ENCODE measurements around the gene SRGAP3. TPM values are rescaled to one million over a fixed set of nuclear protein-coding genes. Genes with fewer than 3 reads are reported as not detected.

Gene SRGAP3
- total and polyA plus RNA-seq, 5 donors = 1.4 to 7.9 (median 2.7) TPM

- Histone ChIP-seq H3K9me3 (ENCODE audit: control insufficient read depth, low read length) (no peaks in the 10 kb centered on the region), H3K4me3 (ENCODE audit: low read length) (no peak overlapping the region), H3K4me1 (ENCODE audit: control insufficient read depth, insufficient read depth, low read length) (no peaks in the 10 kb centered on the region), H3K27me3 (ENCODE audit: control insufficient read depth, insufficient read depth) (no peaks in the 10 kb centered on the region), H3K27ac (ENCODE audit: low read length) (no peak overlapping the region)
- intact Hi-C loops (cut with DNase I) = no loop called here
- ATAC-seq (no peak), DNase-seq (no peak)
- WGBS = 85% methylated on average over 1 of the region's 1 CpG
Observed at GRCh38 chr3:9239680-9240079, 9.8 kb downstream of the SRGAP3 start.

- intact Hi-C loops (cut with DNase I) = no loop called here
- Histone ChIP-seq H3K4me1 (ENCODE audit: control insufficient read depth, insufficient read depth, low read length) (no peaks in the 10 kb centered on the region), H3K27ac (ENCODE audit: low read length) (no peak overlapping the region), H3K9me3 (ENCODE audit: control insufficient read depth, low read length) (no peaks in the 10 kb centered on the region), H3K4me3 (ENCODE audit: low read length) (no peak overlapping the region), H3K27me3 (ENCODE audit: control insufficient read depth, insufficient read depth) (no peaks in the 10 kb centered on the region)
- WGBS = 85% methylated on average over 4 of the region's 4 CpGs
- DNase-seq (no peak), ATAC-seq (no peak)
Observed at GRCh38 chr3:9238721-9239295, 10.6 kb downstream of the SRGAP3 start.

GRCh38 chr3:9238276-9238675 lies 11.2 kb downstream of the SRGAP3 start:
- H3K9me3 ChIP-seq (ENCODE audit: control insufficient read depth, low read length) = no peaks in the 10 kb centered on the region
- WGBS = 78% methylated on average over 5 of the region's 5 CpGs
- H3K27ac ChIP-seq (ENCODE audit: low read length) = no peak overlapping the region
- H3K27me3 ChIP-seq (ENCODE audit: control insufficient read depth, insufficient read depth) = no peaks in the 10 kb centered on the region
- DNase-seq (no peak), ATAC-seq (no peak)
- intact Hi-C loops (cut with DNase I) = no loop called here
- no peak overlapping the region for H3K4me3 ChIP-seq (ENCODE audit: low read length)
- no peaks in the 10 kb centered on the region for H3K4me1 ChIP-seq (ENCODE audit: control insufficient read depth, insufficient read depth, low read length)

GRCh38 chr3:9233814-9234600 lies 15.4 kb downstream of the SRGAP3 start:
- no peak overlapping the region for H3K4me3 ChIP-seq (ENCODE audit: low read length)

GRCh38 chr3:9233101-9233500 lies 16.3 kb downstream of the SRGAP3 start:
- intact Hi-C loops (cut with DNase I) = no loop called here
- H3K9me3 ChIP-seq (ENCODE audit: control insufficient read depth, low read length) = no peaks in the 10 kb centered on the region
- H3K27ac ChIP-seq (ENCODE audit: low read length) = no peak overlapping the region
- no peak for ATAC-seq
- 80% methylated on average over 4 of the region's 4 CpGs for WGBS
- no peak overlapping the region for H3K4me3 ChIP-seq (ENCODE audit: low read length)
- no peaks in the 10 kb centered on the region for H3K27me3 ChIP-seq (ENCODE audit: control insufficient read depth, insufficient read depth)
- H3K4me1 ChIP-seq (ENCODE audit: control insufficient read depth, insufficient read depth, low read length) = no peaks in the 10 kb centered on the region
- no peak for DNase-seq

More at GRCh38 chr3:9233814-9234600, 15.4 kb downstream of the SRGAP3 start:
- WGBS = 78% methylated on average over 8 of the region's 8 CpGs
- DNase-seq (no peak), ATAC-seq (no peak)
- Histone ChIP-seq H3K4me1 (ENCODE audit: control insufficient read depth, insufficient read depth, low read length) (no peaks in the 10 kb centered on the region), H3K27me3 (ENCODE audit: control insufficient read depth, insufficient read depth) (no peaks in the 10 kb centered on the region), H3K27ac (ENCODE audit: low read length) (no peak overlapping the region), H3K9me3 (ENCODE audit: control insufficient read depth, low read length) (no peaks in the 10 kb centered on the region)
- intact Hi-C loops (cut with DNase I) = no loop called here

- WGBS = 83% methylated on average over 7 of the region's 7 CpGs
Observed at GRCh38 chr3:9231937-9232336, 17.5 kb downstream of the SRGAP3 start.

GRCh38 chr3:9231471-9231870 lies 18.0 kb downstream of the SRGAP3 start:
- H3K4me3 ChIP-seq (ENCODE audit: low read length) = no peak overlapping the region
- ATAC-seq (no peak), DNase-seq (no peak)
- no peaks in the 10 kb centered on the region for H3K27me3 ChIP-seq (ENCODE audit: control insufficient read depth, insufficient read depth)
- WGBS = 62% methylated on average over 4 of the region's 4 CpGs
- no peaks in the 10 kb centered on the region for H3K4me1 ChIP-seq (ENCODE audit: control insufficient read depth, insufficient read depth, low read length)
- intact Hi-C loops (cut with DNase I) = no loop called here
- H3K27ac ChIP-seq (ENCODE audit: low read length) = no peak overlapping the region
- no peaks in the 10 kb centered on the region for H3K9me3 ChIP-seq (ENCODE audit: control insufficient read depth, low read length)

More at GRCh38 chr3:9231937-9232336, 17.5 kb downstream of the SRGAP3 start:
- H3K4me1 ChIP-seq (ENCODE audit: control insufficient read depth, insufficient read depth, low read length) = no peaks in the 10 kb centered on the region
- no peak overlapping the region for H3K27ac ChIP-seq (ENCODE audit: low read length)
- DNase-seq = no peak
- no peaks in the 10 kb centered on the region for H3K9me3 ChIP-seq (ENCODE audit: control insufficient read depth, low read length)
- no peaks in the 10 kb centered on the region for H3K27me3 ChIP-seq (ENCODE audit: control insufficient read depth, insufficient read depth)
- intact Hi-C loops (cut with DNase I) = no loop called here
- H3K4me3 ChIP-seq (ENCODE audit: low read length) = no peak overlapping the region
- no peak for ATAC-seq

GRCh38 chr3:9231006-9231405 lies 18.4 kb downstream of the SRGAP3 start:
- no peaks in the 10 kb centered on the region for H3K27me3 ChIP-seq (ENCODE audit: control insufficient read depth, insufficient read depth)
- 38% methylated on average over 6 of the region's 6 CpGs for WGBS
- no peaks in the 10 kb centered on the region for H3K9me3 ChIP-seq (ENCODE audit: control insufficient read depth, low read length)
- ATAC-seq (peak in 1 of 2 donors; percentile 34), DNase-seq (peak in 2 of 3 donors; percentile 22 to 57)
- H3K4me1 ChIP-seq (ENCODE audit: control insufficient read depth, insufficient read depth, low read length) = no peaks in the 10 kb centered on the region
- intact Hi-C loops (cut with DNase I) = no loop called here
- no peak overlapping the region for H3K27ac ChIP-seq (ENCODE audit: low read length)
- H3K4me3 ChIP-seq (ENCODE audit: low read length) = no peak overlapping the region

- intact Hi-C loops (cut with DNase I) = no loop called here
- Histone ChIP-seq H3K4me3 (ENCODE audit: low read length) (no peak overlapping the region), H3K27me3 (ENCODE audit: control insufficient read depth, insufficient read depth) (no peaks in the 10 kb centered on the region), H3K9me3 (ENCODE audit: control insufficient read depth, low read length) (no peaks in the 10 kb centered on the region), H3K27ac (ENCODE audit: low read length) (no peak overlapping the region), H3K4me1 (ENCODE audit: control insufficient read depth, insufficient read depth, low read length) (no peaks in the 10 kb centered on the region)
- no peak for DNase-seq
- WGBS = 62% methylated on average over 8 of the region's 8 CpGs
- ATAC-seq = no peak
Observed at GRCh38 chr3:9230596-9230995, 18.9 kb downstream of the SRGAP3 start.

GRCh38 chr3:9229879-9230278 lies 19.6 kb downstream of the SRGAP3 start:
- no peak for DNase-seq
- no peak for ATAC-seq
- H3K27ac ChIP-seq (ENCODE audit: low read length) = no peak overlapping the region
- WGBS = 75% methylated on average over 7 of the region's 7 CpGs
- no peak overlapping the region for H3K4me3 ChIP-seq (ENCODE audit: low read length)
- intact Hi-C loops (cut with DNase I) = no loop called here
- no peaks in the 10 kb centered on the region for H3K9me3 ChIP-seq (ENCODE audit: control insufficient read depth, low read length)
- H3K4me1 ChIP-seq (ENCODE audit: control insufficient read depth, insufficient read depth, low read length) = no peaks in the 10 kb centered on the region
- no peaks in the 10 kb centered on the region for H3K27me3 ChIP-seq (ENCODE audit: control insufficient read depth, insufficient read depth)

- intact Hi-C loops (cut with DNase I) = no loop called here
- 49% methylated on average over 7 of the region's 7 CpGs for WGBS
- ATAC-seq = peak in 1 of 2 donors; percentile 29
- no peaks in the 10 kb centered on the region for H3K27me3 ChIP-seq (ENCODE audit: control insufficient read depth, insufficient read depth)
- H3K9me3 ChIP-seq (ENCODE audit: control insufficient read depth, low read length) = no peaks in the 10 kb centered on the region
- no peak for DNase-seq
- no peak overlapping the region for H3K4me3 ChIP-seq (ENCODE audit: low read length)
- no peaks in the 10 kb centered on the region for H3K4me1 ChIP-seq (ENCODE audit: control insufficient read depth, insufficient read depth, low read length)
- no peak overlapping the region for H3K27ac ChIP-seq (ENCODE audit: low read length)
Observed at GRCh38 chr3:9229325-9229724, 20.1 kb downstream of the SRGAP3 start.

All from right cardiac atrium (tissue), 5 donors.